Small intestine (tissue), 7 donors: Measurements from ENCODE around the gene ADAMTS14. TPM values are rescaled to one million over a fixed set of nuclear protein-coding genes. Genes with fewer than 3 reads are reported as not detected.

Source experiments
- DNase-seq, 2 donors: peaks; one replicate each; pipeline versions ENCODE4 v3.0.0 to v3.0.0-alpha.2; 2013
- FAIRE-seq: peaks from 2 replicates; lab custom pipeline; 2012; peaks lifted over from hg19 to GRCh38; lab: Jason Lieb, UNC
- H3K27ac ChIP-seq, 3 donors: one replicate each; pipeline ENCODE4 v1.5.1; 2013; ENCODE audit warnings: low read length in 2 of 3, mild to moderate bottlenecking in 2 of 3, control low read depth in 1 of 3, inconsistent platforms in 1 of 3, low read depth in 1 of 3, moderate library complexity in 1 of 3
- H3K27me3 ChIP-seq, 3 donors: one replicate each; pipeline ENCODE4 v1.6.1; 2013; ENCODE audit warnings: low read length in 3 of 3, inconsistent platforms in 1 of 3; ENCODE audit not compliant: control insufficient read depth in 3 of 3, insufficient read depth in 3 of 3
- H3K36me3 ChIP-seq, 3 donors: one replicate each; pipeline ENCODE4 v1.6.1; 2013; ENCODE audit warnings: low read length in 3 of 3, inconsistent platforms in 1 of 3, low read depth in 1 of 3, mild to moderate bottlenecking in 1 of 3, moderate library complexity in 1 of 3; ENCODE audit not compliant: control insufficient read depth in 3 of 3, insufficient read depth in 2 of 3
- H3K4me1 ChIP-seq, 3 donors: one replicate each; pipeline ENCODE4 v1.6.1; 2013; ENCODE audit warnings: low read length in 2 of 3, inconsistent platforms in 1 of 3, low read depth in 1 of 3, mild to moderate bottlenecking in 1 of 3, moderate library complexity in 1 of 3; ENCODE audit not compliant: control insufficient read depth in 3 of 3, insufficient read depth in 2 of 3
- H3K4me3 ChIP-seq, 3 donors: one replicate each; pipeline ENCODE4 v1.5.1; 2013; ENCODE audit warnings: low read length in 3 of 3, control low read depth in 1 of 3, inconsistent platforms in 1 of 3, low read depth in 1 of 3, mild to moderate bottlenecking in 1 of 3, moderate library complexity in 1 of 3
- H3K9me3 ChIP-seq, 2 donors: one replicate each; pipeline ENCODE4 v1.6.1; 2013; ENCODE audit warnings: low read depth in 1 of 2, low read length in 1 of 2; ENCODE audit not compliant: control insufficient read depth in 2 of 2, insufficient read depth in 1 of 2
- WGBS, 3 donors: extraction: QIAGEN DNeasy Blood & Tissue Kit; methylation state at CpG; one replicate each; pipeline ENCODE4 v1.1.7; 2013; 5-methylcytosine and 5-hydroxymethylcytosine counted together
- polyA plus RNA-seq, 4 donors: library from polyadenylated mRNA; stranded (reverse) in 3 of 4; unstranded in 1 of 4; fragments of 200-250 nt in 3 of 4; fragments of 120-200 nt in 1 of 4; gene quantifications; one replicate each; pipeline versions ENCODE4 v1.2.1 to v1.2.3, GENCODE V29; 2013
- donor health status: healthy with polysubstance abuse.
- donor health status: control.
- donor health status: control.
- donor health status: Bipolar disorder and iron deficiency.
- donor health status: healthy.

The ADAMTS14 gene
- polyA plus RNA-seq, 4 donors: 0.45 to 7.7 (median 0.79) TPM

GRCh38 chr10:70782086-70782745 is 109.9 kb downstream of the ADAMTS14 start:
- Histone ChIP-seq H3K27me3 (no peaks in the 10 kb centered on the region), H3K36me3 (no peaks in the 10 kb centered on the region), H3K4me3 (no peak overlapping the region), H3K27ac (no peak overlapping the region), H3K4me1 (peaks cover 0 to 33% (median 0%) of the 10 kb centered on the region in 3 donors), H3K9me3 (no peaks in the 10 kb centered on the region)
- 62 to 80% (median 78%) methylated on average over 4 of the region's 4 CpGs for WGBS, 3 donors
- no peak for FAIRE-seq
- no peak for DNase-seq

DNA sequence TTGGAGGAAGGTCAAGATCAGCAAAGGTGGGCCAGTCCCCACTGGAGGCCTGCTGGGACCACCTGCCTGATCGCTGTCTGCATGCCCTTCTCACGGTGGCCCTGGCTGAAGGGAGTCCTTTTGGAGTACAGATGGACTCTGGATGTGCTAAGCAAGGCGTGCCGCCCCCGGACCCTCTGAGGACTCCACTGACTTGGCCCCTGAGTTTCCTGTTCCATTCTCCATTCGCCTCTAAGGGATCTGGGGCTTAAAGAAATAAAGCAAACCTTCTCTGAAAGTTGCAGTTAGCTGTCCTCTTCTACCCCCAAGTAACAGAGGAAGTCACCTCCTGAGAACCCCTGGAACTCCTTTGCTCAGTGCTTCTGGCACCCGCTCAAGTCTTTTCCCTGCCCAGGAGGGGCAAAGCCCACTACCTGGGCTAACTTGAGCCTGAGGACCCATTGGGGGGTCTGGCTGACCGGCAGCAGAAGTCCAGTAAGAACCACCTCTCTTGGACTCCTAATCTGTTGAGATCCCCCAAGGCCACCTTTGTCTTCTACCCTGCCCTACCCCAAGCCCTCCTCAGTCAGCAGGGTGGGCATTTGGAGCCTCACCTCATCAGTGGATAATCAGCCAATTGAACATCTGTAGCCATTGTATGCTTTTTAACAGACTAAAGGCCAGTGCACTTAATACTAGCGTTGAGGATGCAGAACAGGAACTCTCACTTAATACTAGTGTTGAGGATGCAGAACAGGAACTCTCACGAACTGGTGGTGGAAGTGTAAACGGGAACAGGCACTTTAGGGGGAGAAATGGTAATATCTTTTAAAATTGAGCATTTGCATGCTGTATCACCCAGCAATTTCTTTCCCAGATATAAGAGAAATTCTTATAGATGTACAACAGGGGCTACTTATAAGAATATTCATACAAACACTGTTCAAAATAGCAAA is 110.7 kb downstream of the ADAMTS14 start:
- FAIRE-seq (no peak), DNase-seq (no peak)
- WGBS, 3 donors: 77 to 82% (median 81%) methylated on average over 11 of the region's 11 CpGs

GRCh38 chr10:70784016-70784415 is 111.7 kb downstream of the ADAMTS14 start:
- Histone ChIP-seq H3K27me3 (no peaks in the 10 kb centered on the region), H3K9me3 (no peaks in the 10 kb centered on the region), H3K4me3 (no peak overlapping the region), H3K27ac (no peak overlapping the region), H3K4me1 (peaks cover 0 to 15% (median 0%) of the 10 kb centered on the region in 3 donors), H3K36me3 (no peaks in the 10 kb centered on the region)
- DNase-seq: no peak
- 63 to 72% (median 66%) methylated on average over 5 of the region's 5 CpGs for WGBS, 3 donors
- no peak for FAIRE-seq

More for the DNA sequence above, 110.7 kb downstream of the ADAMTS14 start:
- H3K27ac ChIP-seq: no peak overlapping the region
- no peaks in the 10 kb centered on the region for H3K27me3 ChIP-seq
- no peak overlapping the region for H3K4me3 ChIP-seq
- no peaks in the 10 kb centered on the region for H3K36me3 ChIP-seq
- H3K9me3 ChIP-seq: no peaks in the 10 kb centered on the region
- H3K4me1 ChIP-seq: peaks cover 0 to 25% (median 0%) of the 10 kb centered on the region in 3 donors

DNA sequence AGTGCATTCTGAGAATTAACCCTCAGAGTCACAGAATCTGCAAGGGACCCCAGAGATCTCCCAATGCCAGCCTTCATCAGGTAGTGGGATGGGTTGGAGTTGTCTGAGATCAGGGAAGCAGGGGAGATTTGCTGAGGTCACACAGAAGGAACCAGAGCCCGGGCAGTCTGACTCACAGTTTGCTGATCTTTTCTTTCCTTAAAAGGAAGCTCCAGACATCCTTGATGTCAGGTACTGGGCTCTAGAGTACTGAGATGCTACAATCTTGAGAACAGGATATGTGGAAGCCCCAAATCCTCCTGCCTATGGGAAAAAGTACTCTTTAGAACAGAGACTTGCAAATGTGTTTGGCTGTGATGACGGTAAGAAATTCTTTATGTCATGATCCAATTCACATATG is 112.2 kb downstream of the ADAMTS14 start:
- 47 to 73% (median 73%) methylated on average over 2 of the region's 2 CpGs for WGBS, 3 donors
- DNase-seq: no peak
- H3K27ac ChIP-seq: no peak overlapping the region
- H3K9me3 ChIP-seq: no peaks in the 10 kb centered on the region
- no peaks in the 10 kb centered on the region for H3K36me3 ChIP-seq
- H3K27me3 ChIP-seq: no peaks in the 10 kb centered on the region
- no peak for FAIRE-seq
- H3K4me1 ChIP-seq: peaks cover 0 to 11% (median 0%) of the 10 kb centered on the region in 3 donors
- no peak overlapping the region for H3K4me3 ChIP-seq

GRCh38 chr10:70785190-70785589 is 112.9 kb downstream of the ADAMTS14 start, which contains the start of gene TBATA:
TBATA (minus strand) TSS chr10:70785377; CDS start chr10:70783379, 1,998 bp downstream.
- H3K36me3 ChIP-seq: no peaks in the 10 kb centered on the region
- DNase-seq: peak in 1 of 2 donors; percentile 25
- no peaks in the 10 kb centered on the region for H3K27me3 ChIP-seq
- H3K4me3 ChIP-seq: no peak within 1 kb of the TSS
- H3K9me3 ChIP-seq: no peaks in the 10 kb centered on the region
- peaks cover 0 to 5% (median 0%) of the 10 kb centered on the region in 3 donors for H3K4me1 ChIP-seq
- WGBS, 3 donors: 47 to 74% (median 65%) methylated on average over 4 of the region's 4 CpGs
- no peak for FAIRE-seq
- H3K27ac ChIP-seq: no peak within 1 kb of the TSS

DNA sequence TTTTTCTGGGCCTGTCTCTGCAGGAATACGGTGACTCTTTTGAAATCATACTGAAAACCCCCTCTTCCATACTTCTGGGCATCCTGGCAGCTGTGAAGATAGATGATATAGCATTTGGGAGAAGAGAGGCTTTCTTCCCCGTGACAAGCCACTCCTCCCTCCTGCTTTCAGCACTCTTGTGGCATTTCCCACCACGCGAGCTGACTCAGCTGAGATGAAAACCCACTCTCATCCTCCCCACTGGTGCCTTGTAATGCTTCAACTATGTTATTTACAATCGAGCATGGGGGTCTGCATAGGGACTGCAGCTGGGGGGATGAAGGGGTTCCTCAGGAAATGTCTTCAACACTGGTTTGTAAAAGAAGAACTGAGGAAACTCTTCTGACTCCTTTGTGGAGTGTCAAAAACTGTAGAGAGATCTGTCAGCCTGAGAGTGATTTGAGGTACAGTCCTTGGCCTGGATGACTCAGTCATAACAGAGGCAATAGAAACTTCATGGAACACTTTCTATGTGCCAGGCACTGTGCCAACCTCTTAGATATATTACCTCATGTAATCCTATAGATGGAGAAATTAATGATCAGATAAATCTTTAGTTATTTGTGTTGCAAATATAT is 114.6 kb downstream of the ADAMTS14 start:
- 49 to 76% (median 61%) methylated on average over 5 of the region's 5 CpGs for WGBS, 3 donors
- H3K27ac ChIP-seq: no peak overlapping the region
- H3K27me3 ChIP-seq: no peaks in the 10 kb centered on the region
- H3K4me3 ChIP-seq: no peak overlapping the region
- FAIRE-seq (no peak), DNase-seq (peak in 1 of 2 donors; percentile 18)
- no peaks in the 10 kb centered on the region for H3K9me3 ChIP-seq
- no peaks in the 10 kb centered on the region for H3K4me1 ChIP-seq
- H3K36me3 ChIP-seq: no peaks in the 10 kb centered on the region

- no peaks in the 10 kb centered on the region for H3K27me3 ChIP-seq
- no peak for FAIRE-seq
- no peak for DNase-seq
- H3K9me3 ChIP-seq: no peaks in the 10 kb centered on the region
- no peak overlapping the region for H3K27ac ChIP-seq
- H3K4me3 ChIP-seq: no peak overlapping the region
- WGBS, 3 donors: 69 to 79% (median 77%) methylated on average over 5 of the region's 5 CpGs
- H3K4me1 ChIP-seq: no peaks in the 10 kb centered on the region
- H3K36me3 ChIP-seq: no peaks in the 10 kb centered on the region
Observed at GRCh38 chr10:70791386-70792039, 119.2 kb downstream of the ADAMTS14 start.

DNA sequence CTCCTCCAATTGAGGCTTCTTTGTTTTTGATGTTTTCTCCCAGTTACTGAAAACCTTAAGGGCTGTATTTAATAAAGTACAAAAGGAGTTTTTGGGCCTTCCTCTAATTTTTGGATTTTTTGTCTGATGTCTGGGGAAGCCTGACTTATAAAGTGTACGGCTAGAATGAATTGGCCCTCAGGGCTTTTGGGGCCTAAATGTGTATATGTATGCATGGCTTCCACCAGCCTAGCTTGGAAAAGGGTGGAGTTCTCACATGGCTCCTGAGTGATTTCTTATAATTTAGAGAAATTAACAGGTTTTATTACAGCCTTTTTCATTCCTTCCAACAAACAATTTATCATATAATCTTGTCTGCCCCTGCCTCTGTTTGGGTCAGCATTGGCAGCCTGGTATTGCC is 123.3 kb downstream of the ADAMTS14 start:
- Histone ChIP-seq H3K9me3 (no peaks in the 10 kb centered on the region), H3K27ac (no peak overlapping the region), H3K4me3 (no peak overlapping the region), H3K27me3 (peaks cover 0 to 6% (median 0%) of the 10 kb centered on the region in 3 donors), H3K36me3 (no peaks in the 10 kb centered on the region), H3K4me1 (no peaks in the 10 kb centered on the region)
- 89 to 100% (median 96%) methylated on average over 1 of the region's 1 CpG for WGBS, 3 donors
- DNase-seq (no peak), FAIRE-seq (no peak)
